ENCODE data around the gene SRGN. TPM values are rescaled to one million over a fixed set of nuclear protein-coding genes. Genes with fewer than 3 reads are reported as not detected.

Gene SRGN
- total and polyA plus RNA-seq, 2 donors, result 290 to 549 TPM

Other genes with a start within 250 kb of the SRGN start
- gene DDX50, start 186.8 kb upstream of the SRGN start, total RNA-seq, result 62.9 TPM
- 40.0 TPM for gene DDX50, start 186.8 kb upstream of the SRGN start, polyA plus RNA-seq
- 61.0 TPM for gene DDX21, start 131.9 kb upstream of the SRGN start, total RNA-seq
- 28.8 TPM for gene DDX21, start 131.9 kb upstream of the SRGN start, polyA plus RNA-seq
- 12.3 TPM for gene KIFBP, start 99.3 kb upstream of the SRGN start, total RNA-seq
- 25.6 TPM for gene KIFBP, start 99.3 kb upstream of the SRGN start, polyA plus RNA-seq
- gene VPS26A, start 36.1 kb downstream of the SRGN start, total RNA-seq, result 14.6 TPM
- gene VPS26A, start 36.1 kb downstream of the SRGN start, polyA plus RNA-seq, result 44.2 TPM
- gene SUPV3L1, start 92.1 kb downstream of the SRGN start, total RNA-seq, result 26.0 TPM
- 76.7 TPM for gene SUPV3L1, start 92.1 kb downstream of the SRGN start, polyA plus RNA-seq
- 15.3 TPM for gene HKDC1, start 132.2 kb downstream of the SRGN start, total RNA-seq
- gene HKDC1, start 132.2 kb downstream of the SRGN start, polyA plus RNA-seq, result 10.9 TPM
- gene HK1, start 190.4 kb downstream of the SRGN start, total RNA-seq, result 52.6 TPM
- gene HK1, start 190.4 kb downstream of the SRGN start, polyA plus RNA-seq, result 33.7 TPM